Stimulated activated CD4-positive, alpha-beta T cell treated with anti-CD3 and anti-CD28 coated beads, Interleukin-12 subunit alpha, Interleukin-12 subunit beta, amount 100 ng/mL, for 48 hours (primary cell): ENCODE results near the gene LRRC39.

Experiments
- DNase-seq, 3 donors: peaks; one replicate each; pipeline ENCODE4 v3.0.0-alpha.2; 2020; ENCODE audit warnings: low read depth in 2 of 3, low spot score in 1 of 3

Gene LRRC39

GRCh38 chr1:100151679-100152078 lies 26.4 kb downstream of the LRRC39 start:
- DNase-seq, result no peak

GRCh38 chr1:100147875-100148274 lies 30.2 kb downstream of the LRRC39 start:
- no peak for DNase-seq

DNA sequence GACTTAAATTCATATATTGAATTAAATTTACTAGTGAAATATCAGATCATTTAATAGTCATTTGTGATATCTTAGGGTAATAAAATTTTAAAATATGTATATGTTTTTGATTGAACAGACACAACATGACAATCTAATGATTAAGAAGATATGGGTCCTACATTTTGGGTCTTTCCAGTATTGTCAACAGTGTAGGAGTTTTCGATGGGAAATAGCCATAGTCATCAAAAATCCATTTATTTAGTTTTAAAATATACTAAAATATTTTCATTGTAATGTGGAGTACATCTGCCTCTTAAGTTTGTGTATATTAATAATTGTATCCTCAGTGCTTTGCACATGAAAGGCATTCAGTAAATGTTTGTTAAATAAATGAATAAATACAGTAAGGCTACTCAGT lies 31.1 kb downstream of the LRRC39 start:
- no peak for DNase-seq

DNA sequence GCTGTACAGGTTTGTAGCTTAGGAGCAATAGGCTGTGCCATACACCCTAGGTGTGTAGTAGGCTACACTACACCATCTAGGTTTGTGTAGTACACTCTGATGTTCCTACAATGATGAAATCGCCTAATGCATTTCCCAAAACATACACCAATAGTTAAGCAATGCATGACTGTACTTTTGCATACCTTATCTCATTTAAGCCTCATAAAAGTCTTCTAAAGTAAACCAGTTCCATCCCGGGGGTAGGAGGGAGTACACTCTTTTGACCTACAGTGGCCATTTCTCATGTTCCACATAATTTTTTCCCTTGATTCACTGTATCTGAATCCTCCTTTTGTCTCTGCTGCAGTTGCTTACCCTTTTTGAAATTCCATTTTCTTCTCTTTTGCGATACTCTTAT lies 32.9 kb downstream of the LRRC39 start:
- DNase-seq, result no peak

DNA sequence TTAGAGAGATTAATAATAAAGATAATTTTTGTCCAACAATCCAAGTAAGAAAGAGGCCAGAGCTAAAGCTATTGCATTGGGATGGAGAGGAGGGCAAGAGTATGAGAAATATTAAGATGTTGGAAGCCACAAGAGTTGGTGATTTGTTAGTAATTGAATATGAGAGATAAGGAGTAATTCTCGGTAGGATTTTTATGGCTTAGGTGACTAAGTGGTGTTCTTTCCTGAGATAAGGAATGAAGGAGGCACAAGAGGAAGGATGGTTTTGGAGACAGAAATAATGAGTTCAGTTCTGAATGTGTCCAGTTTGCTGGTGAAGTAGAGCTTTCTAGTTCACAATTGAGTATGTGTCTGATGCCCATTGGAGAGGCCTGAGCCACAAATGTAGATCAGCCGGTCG lies 35.7 kb downstream of the LRRC39 start:
- DNase-seq, result no peak

DNA sequence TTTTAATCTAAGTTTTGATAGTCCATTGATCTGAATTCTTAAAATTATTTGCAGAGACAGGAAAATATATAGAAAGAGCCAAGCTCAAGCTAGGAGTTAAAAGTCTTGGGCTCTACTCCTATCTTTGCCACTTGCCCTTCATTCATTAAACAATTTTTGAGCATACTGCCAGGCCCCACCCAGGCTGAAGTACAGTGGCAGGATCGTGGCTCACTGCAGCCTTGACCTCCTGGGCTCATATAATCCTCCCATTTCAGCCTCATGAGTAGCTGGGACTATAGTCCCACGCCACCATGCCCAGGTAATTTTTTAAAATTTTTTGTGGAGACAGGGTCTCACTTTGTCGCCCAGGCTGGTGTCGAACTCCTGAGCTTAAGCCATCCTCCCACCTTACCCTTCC lies 36.9 kb downstream of the LRRC39 start:
- DNase-seq, result no peak

GRCh38 chr1:100137602-100138001 lies 40.5 kb downstream of the LRRC39 start:
- no peak for DNase-seq

DNA sequence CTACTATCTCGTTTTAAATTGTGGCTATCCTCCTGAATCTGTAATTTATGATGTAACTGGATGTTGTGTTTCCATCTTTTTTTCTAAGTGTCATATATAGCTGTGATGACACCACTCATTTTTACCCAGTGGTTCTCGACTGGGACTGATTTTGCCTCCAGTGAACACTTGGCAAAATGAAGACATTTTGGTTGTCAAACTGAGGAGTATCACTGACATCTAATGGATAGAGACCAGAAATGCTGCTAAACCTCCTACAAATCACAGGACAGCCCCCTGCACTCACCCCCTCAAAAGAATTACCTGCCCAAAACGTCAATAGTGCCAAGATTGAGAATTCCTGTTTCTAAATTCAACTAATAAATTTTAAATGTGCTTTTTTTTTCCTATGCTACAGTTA lies 43.2 kb downstream of the LRRC39 start:
- DNase-seq, result no peak

DNA sequence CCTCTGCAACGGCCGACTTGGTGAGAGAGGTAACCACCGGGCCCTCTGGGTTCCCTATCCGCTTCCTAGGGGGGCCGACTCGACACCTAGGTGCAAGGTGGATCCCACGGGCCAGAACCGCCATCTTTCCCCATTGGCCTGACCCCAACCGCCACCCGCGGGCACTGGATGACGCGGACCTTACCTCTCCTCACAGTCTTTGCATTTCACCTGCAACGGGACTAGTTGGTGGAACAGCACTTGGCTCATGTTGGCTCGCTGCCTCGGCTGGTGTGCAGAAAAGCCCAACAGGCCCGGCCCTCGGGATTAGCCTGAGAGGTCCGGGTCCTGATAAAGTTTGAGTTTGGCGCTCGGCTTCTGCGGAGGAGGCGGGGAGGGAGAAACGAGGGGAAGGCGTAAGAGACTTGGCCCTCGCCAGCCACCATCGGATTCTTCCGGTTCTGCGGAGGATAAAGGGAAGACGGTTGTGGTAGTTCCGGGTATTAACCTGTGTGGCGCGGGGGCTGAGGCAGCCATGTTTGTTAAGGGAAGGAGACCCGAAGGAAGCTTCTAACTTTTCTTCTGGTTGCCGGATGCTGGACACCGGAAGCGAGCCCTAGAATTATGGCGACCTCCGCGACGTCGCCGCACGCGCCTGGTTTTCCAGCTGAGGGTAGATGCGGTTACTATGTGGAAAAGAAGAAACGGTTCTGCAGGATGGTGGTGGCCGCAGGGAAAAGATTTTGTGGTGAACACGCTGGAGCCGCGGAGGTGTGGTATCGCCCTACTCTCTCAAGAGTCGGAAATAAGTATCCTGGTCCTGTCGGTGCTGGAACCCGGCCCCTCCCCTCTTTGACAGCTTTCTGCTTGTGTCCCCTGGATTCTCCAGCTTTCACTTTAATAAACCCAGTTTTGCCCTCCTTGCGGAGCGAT lies 45.2 kb downstream of the LRRC39 start, which contains the start of the genes SASS6 and TRMT13:
Gene SASS6, minus strand, starts transcription at position 365 of the 912 bp plus-strand sequence. Its CDS starts 116 bp downstream, at position 249.
Gene TRMT13, plus strand, starts transcription at position 598 of the 912 bp plus-strand sequence. Its CDS starts 6 bp downstream, at position 604.
- DNase-seq, result peak; percentile 88 to 94 (median 91)

GRCh38 chr1:100131623-100132022 lies 46.4 kb downstream of the LRRC39 start:
- no peak for DNase-seq

GRCh38 chr1:100130552-100131077 lies 47.4 kb downstream of the LRRC39 start:
- DNase-seq, result no peak

DNA sequence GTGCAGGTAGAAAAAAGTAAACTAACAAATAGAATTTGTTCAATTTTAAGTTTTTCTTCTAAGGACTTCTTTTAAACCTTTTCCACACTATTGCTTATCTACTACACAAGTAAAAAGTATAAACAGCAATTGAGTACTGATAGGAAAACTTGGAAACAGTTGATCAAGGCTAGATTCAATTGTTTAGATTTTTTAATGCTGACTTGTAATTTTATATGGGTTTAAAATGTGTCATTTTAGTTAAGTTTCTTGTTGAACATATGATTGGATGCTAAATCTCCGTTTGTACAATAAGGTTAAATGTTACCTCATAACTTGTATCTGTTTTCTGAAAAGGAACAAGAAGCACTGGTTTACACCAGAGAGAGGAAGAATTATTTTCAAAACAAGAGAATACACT lies 50.8 kb downstream of the LRRC39 start:
- no peak for DNase-seq

GRCh38 chr1:100122177-100122576 lies 55.9 kb downstream of the LRRC39 start:
- no peak for DNase-seq

- DNase-seq, result no peak
Measured at GRCh38 chr1:100115524-100115923, 62.5 kb downstream of the LRRC39 start.

DNA sequence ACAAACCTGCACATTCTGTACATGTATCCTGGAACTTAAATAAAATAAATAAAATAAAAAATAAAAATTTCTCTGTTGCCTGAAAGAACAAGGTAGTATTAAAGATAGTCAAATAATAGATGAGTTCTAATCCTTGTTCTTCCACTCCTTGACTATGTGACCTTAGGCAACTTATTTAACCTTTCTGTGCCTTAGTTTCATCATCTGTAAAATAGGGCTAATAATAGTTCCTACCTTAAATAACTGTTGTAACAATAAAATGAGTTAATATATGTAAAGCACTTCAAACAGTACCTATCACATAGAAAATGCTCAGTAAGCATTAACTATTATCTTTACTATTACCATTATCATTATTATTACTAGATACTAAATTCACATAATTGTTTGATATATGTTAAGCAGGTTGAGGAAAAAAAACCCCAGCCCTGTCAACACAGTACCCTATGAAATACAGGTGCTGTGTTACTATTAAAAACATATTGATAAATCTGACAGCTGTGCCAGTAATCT lies 68.4 kb downstream of the LRRC39 start:
- no peak for DNase-seq

DNA sequence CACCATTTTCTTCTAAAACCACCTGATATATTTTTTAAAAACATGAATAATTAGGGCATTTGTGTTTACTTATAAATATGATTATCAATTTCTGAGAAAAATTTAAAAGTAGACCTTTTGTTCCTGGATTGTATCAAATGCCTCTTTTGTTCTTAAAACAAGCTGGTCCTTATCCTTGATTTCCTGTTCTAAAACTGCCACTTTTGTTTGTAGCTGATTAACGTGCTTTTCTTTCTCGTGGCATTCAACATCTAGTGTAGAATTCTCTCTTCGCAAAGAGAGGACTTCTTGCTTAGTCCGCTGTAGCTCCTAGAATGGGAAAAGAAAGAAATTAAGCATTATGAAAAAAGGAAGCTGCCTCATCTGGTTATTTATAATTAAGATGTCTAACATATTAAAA lies 70.4 kb downstream of the LRRC39 start:
- DNase-seq, result no peak

- no peak for DNase-seq
Measured at GRCh38 chr1:100101564-100101963, 76.5 kb downstream of the LRRC39 start.

DNA sequence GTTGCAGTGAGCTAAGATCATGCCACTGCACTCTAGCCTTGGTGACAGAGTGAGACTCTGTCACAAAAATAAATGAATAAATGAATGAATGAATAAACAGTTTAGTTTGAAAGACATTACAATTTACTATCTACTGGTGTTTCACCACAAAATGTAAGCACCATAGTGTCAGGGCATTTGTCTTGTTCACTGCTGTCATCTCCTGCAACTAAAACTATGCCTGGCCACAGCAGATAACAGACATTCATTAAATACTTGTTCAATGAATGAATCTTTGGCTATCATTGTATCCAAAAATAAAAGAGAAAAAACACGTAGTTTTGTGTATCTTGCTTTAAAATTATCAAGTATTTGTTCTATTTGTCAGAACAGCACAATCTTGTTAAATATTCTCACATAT lies 77.9 kb downstream of the LRRC39 start:
- no peak for DNase-seq
